GM21529 (cell line): ENCODE results near the gene TMEM242.

Experiments
- ATAC-seq: cut with Tn5 transposase; IDR thresholded peaks from one replicate; pipeline ENCODE4 v1.9.1; 2021; ENCODE audit not compliant: unreplicated experiment

Gene TMEM242

DNA sequence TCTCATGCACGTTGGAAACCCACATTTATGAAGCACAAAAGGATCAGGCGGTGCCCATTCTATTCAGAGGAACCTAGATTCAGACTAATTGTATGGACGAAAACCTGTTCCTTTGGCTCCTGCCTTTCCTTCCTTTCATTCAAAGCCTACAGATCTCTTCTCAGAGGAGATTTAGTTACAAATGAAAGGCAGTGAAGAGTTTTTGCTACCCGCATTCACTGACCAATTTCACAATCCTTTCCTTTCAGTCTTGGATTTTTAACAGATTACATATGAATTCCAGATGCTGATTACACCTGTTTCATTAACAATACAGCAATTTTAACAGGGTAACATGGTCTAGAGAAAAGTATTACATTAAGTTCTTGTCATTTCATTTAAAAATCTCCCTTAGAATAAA is 32.0 kb downstream of the TMEM242 start:
- no peak for ATAC-seq

DNA sequence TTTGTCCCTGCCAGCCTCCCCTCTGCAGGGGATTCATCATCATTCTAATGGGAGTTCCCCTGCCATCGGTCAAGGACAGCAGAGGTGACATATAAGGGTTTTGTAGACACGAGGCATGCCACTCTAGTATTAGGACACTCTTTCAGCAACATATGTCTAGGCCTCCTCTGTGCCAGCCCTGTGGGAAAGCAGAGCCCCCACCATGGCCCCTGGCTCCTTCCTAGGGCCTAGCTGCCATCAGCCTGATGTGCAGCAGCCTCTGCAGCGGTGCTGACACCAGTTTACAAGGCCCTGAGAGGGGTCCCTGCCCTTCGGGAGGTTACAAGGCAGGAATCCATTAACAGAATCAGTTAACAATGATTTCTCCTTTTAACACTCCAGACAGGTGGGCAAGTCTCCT is 32.5 kb downstream of the TMEM242 start:
- no peak for ATAC-seq

GRCh38 chr6:157289764-157290163 is 33.6 kb downstream of the TMEM242 start:
- ATAC-seq: no peak

- ATAC-seq: no peak
Observed at GRCh38 chr6:157288575-157288974, 34.7 kb downstream of the TMEM242 start.

DNA sequence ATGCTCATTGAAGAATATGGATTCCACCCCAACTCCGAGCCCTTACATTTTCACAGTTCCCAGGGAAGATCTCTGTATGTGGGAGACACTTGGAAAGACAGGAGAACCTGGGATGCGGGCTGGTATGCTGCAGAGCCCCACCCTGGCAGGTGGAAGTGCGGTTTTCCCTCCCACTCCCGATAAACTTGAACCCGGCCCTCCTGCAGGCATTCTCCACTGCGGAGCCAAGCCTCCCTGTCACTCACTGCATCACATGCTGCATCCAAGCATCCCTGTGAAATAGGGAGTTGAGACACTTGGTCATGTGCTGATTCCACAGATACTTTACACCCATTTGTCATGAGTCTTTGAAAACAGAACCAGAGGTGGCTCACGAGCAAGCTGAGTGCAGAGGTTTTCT is 35.4 kb downstream of the TMEM242 start:
- ATAC-seq: no peak

DNA sequence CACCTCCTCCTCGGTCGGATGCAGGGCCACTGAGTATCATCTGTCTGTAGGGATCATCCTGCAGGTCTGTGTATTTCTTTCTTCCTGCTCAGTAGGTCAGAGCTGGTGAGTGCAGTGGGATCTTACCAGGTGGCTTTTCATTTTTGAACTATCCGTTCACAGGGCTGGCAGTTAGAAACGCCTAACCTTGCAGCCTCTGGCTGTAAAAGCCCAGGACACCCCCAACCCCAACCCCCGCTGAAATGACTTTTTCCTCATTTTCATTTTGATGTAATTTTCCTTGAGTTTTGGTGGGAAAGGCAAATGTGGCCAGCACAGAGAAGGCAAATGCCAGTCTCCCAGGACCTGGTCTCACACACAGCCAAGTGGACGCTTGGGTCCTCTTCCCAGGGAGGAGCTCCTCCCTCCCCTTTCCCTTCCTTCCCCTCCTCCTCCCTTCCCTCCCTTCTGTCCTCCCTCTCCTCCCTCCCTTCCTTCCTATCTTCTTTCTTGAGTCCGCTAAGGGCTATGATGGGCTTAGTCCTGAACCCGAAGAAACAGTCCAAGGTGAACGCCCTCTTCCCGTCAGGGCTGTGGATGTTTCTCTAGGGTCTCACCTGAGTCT is 36.0 kb downstream of the TMEM242 start:
- no peak for ATAC-seq

GRCh38 chr6:157285422-157285779 is 37.9 kb downstream of the TMEM242 start:
- ATAC-seq: no peak

DNA sequence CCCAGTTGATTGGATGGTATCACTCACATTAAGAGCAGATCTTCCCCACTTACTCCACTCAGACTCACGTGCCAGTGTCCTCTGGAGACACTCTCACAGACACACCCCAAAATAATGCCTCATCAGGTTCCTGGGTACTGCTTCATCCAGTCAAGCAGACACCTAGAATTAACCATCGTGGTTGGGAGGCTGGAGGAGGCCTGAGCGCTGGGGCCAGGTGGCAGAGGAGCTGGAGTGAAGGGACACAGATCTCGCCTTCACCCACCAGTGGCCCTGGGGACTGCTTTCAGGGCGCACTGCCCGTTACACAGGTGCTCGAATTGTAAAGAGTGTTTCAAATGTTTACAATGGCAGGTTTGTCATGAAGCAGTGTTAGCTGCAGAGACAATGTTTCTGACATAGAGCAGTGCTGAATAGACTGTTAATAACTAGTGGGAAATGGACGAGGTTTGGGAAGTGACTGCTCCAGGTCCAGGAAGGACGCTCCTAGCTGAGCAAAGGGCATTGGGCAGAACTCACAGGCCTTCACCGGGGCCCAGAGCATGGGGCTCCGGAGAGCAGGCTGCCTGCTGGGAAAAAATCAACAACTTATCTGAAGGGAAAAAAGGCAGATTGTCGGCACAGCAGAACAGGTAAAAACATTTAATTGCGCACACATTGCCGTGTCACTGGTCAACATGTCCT is 38.4 kb downstream of the TMEM242 start:
- no peak for ATAC-seq

DNA sequence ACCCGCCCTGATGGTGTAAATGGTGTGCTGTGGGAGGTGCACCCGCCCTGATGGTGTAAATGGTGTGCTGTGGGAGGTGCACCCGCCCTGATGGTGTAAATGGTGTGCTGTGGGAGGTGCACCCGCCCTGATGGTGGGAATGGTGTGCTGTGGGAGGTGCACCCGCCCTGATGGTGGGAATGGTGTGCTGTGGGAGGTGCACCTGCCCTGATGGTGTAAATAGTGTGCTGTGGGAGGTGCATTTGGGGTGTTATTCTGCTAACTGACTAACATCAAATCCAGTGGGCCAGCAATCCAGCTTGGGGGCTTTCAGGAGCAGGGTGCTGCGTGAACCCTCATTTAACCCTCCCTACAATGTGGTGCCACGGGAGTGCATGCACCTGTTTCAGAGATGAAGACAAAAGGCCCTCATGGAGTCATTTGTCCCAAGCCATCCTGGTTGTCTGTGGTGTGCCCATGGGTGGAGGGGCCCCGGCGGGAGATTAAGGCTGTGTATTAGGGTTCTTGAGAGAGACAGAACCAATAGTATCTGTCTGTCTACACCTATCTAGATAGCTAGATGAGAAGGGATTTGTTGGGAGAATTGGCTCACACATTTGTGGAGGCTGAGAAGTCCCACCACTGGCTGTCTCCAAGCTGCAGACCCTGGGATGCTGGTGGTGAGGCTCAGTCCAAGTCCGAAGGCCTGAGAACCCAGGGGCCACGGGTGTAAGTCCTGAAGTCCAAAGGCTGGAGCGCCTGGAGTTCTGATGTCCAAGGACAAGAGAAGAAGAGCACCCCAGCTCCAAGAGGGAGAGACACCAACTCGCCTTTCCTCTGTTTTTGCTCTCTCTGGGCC is 39.2 kb downstream of the TMEM242 start:
- ATAC-seq: no peak

- no peak for ATAC-seq
Observed at GRCh38 chr6:157283330-157283898, 39.9 kb downstream of the TMEM242 start.

DNA sequence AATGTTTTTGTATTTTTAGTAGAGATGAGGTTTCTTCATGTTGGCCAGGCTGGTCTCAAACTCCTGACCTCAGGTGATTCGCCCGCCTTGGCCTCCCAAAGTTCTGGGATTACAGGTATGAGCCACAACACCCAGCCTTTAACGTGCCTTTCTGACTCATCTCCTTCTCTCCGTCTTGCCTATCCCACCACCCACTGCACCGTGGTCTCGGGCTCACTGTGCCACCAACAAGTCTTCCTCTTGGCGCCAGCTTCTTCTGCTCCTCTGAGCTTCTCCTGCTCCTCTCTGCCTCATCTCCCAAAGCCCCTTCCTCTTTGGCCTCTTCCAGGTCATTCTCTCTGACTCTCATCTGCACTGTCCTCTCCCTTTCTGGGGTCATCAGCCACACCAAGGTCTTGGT is 41.0 kb downstream of the TMEM242 start:
- ATAC-seq: no peak

- no peak for ATAC-seq
Observed at GRCh38 chr6:157281570-157281969, 41.7 kb downstream of the TMEM242 start.

DNA sequence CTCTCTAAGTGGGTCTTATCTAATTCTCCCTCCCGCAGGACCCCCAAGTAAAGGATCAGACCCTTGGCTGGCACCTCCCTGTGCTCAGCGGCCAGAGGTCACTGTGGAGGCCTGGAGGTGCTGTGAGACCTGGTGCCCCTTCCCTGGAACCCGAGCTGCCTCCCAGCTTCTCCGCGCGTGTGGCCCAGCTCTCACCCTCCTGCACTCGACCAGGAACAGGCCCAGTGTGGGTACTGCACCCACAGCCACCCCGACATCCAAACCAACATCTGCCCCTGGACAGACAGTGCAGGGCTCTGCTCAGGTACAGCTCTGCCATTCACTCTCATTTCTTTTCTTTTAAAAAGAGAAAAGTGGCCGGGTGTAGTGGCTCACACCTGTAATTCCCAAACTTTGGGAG is 42.4 kb downstream of the TMEM242 start:
- no peak for ATAC-seq

- no peak for ATAC-seq
Observed at GRCh38 chr6:157280157-157280556, 43.2 kb downstream of the TMEM242 start.

DNA sequence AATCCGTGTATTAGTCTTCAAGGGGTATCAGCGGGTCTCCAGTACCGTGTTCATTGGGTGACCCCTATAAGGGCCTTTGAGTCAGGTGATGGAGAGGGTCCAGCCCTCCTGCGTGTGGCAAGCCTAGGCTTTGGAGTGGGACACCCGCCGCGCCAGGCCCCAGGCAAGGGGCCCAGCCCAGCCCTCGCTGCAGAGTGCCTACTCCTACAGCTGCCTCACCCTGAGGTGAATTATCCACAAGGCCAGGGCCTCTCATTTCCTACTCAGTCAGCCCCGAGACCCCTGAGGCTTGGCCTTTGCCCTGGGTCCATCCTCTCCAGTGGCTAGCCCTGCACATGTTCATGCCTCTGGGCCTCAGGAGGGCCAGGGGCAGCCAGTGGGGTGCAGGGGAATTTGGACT is 45.1 kb downstream of the TMEM242 start:
- no peak for ATAC-seq

GRCh38 chr6:157276731-157277130 is 46.6 kb downstream of the TMEM242 start:
- ATAC-seq: no peak

DNA sequence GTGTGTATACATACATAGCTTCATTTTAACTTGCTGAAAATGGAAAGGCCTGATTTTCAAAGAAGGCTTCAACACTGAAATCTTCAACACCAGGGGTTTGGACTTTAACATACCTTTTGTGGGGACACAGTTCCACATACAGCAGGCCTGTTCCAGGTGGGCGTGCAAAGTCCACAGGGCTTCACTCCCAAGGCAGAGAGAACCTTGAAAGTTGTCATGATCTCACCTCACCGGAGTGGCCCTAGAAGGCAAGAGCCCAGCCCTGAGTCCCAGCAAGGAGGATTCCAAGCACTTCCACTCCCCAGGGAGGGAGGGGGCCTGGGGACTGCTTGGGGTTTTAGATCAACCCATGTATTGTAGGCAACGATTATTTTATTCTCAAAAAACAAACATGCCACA is 47.2 kb downstream of the TMEM242 start:
- ATAC-seq: no peak

DNA sequence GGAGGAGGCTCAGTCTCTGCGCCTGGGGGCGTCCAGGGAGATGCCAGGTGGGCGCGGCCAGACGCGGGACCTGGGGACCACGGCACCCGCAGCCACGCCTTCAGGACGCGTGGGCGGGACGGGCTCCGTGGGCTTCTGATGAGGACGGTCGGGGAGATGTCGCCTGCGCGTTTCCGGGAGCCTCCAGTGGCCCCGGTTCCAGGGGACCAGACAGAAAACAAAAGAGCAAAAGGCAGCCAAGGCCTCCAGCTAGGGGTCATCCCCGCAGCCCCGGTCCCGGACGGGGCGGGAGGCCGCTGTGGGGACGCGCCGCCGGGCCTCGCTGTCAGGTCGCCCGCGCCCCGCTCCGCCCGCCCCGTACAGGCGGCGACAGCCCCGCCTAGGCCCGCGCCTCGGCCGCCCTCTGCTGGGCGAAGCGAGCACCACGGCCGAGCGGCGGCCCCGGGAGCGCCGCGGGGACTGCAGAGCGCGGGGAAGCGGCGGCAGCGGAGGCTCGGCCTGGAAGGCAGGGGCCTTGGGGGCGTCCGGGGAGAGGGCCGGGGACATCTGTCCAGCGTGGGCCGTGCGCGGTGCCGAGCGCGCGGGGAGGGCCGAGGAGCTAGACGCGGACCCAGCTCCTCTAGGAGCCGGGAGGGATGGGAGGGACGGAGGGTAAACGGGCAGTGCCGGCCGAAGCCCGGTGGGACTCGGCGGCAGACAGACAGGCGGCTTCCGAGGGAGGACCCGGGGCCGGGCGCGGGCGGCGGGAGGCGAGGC is 48.7 kb downstream of the TMEM242 start:
- peak; percentile 94 for ATAC-seq

- ATAC-seq: peak; percentile 38
Observed at GRCh38 chr6:157273756-157274470, 49.4 kb downstream of the TMEM242 start.
